Loucy (cell line): ENCODE results near the gene C1orf226.

Experiments
- H2AFZ ChIP-seq: fragments of 200-600 bp; sonication (generic); 2 replicates; pipeline ENCODE4 v1.6.0; 2016; ENCODE audit warnings: antibody characterized with exemption, mild to moderate bottlenecking, low read length, moderate library complexity
- H3F3A ChIP-seq: fragments of 200-600 bp; 2 replicates; pipeline ENCODE4 v1.6.0; 2016; ENCODE audit warnings: antibody characterized with exemption, low read depth, mild to moderate bottlenecking
- H3K27me3 ChIP-seq: fragments of 200-600 bp; sonication (generic); 2 replicates; pipeline ENCODE4 v1.6.1; 2014; ENCODE audit warnings: low read length, mild to moderate bottlenecking; ENCODE audit not compliant: insufficient read depth, poor library complexity, severe bottlenecking
- H3K36me3 ChIP-seq: fragments of 200-600 bp; sonication (generic); 2 replicates; pipeline ENCODE4 v1.6.1; 2016; ENCODE audit warnings: low read length; ENCODE audit not compliant: insufficient read depth
- H3K4me1 ChIP-seq: fragments of 200-600 bp; sonication (generic); 2 replicates; pipeline ENCODE4 v1.5.1; 2014; ENCODE audit warnings: low read length, mild to moderate bottlenecking; ENCODE audit not compliant: insufficient read depth, poor library complexity, severe bottlenecking
- H3K4me2 ChIP-seq: fragments of 200-600 bp; sonication (generic); 2 replicates; pipeline ENCODE4 v1.6.0; 2014; ENCODE audit warnings: antibody characterized with exemption, low read length, low read depth, mild to moderate bottlenecking; ENCODE audit not compliant: poor library complexity, severe bottlenecking
- H3K4me3 ChIP-seq: fragments of 200-600 bp; sonication (generic); 2 replicates; pipeline ENCODE4 v1.5.1; 2014; ENCODE audit warnings: low read length, mild to moderate bottlenecking, mixed read lengths; ENCODE audit not compliant: poor library complexity, severe bottlenecking
- H3K79me2 ChIP-seq: fragments of 200-600 bp; sonication (generic); 2 replicates; pipeline ENCODE4 v1.6.1; 2014; ENCODE audit warnings: low read length; ENCODE audit not compliant: insufficient read depth
- H3K9ac ChIP-seq: fragments of 200-600 bp; sonication (generic); 2 replicates; pipeline ENCODE4 v1.6.0; 2014; ENCODE audit warnings: mild to moderate bottlenecking, low read depth, low read length, moderate library complexity; ENCODE audit not compliant: poor library complexity, severe bottlenecking
- H3K9me2 ChIP-seq: fragments of 200-600 bp; sonication (generic); replicated peaks from 2 replicates; pipeline ENCODE4 v1.6.1; 2016; ENCODE audit warnings: low read depth, low read length, mixed read lengths
- H3K9me3 ChIP-seq: fragments of 200-600 bp; sonication (generic); 2 replicates; pipeline ENCODE4 v1.6.1; 2014; ENCODE audit warnings: mild to moderate bottlenecking, antibody characterized with exemption, low read length, low read depth; ENCODE audit not compliant: insufficient read depth
- H4K20me1 ChIP-seq: fragments of 200-600 bp; sonication (generic); 2 replicates; pipeline ENCODE4 v1.6.0; 2014; ENCODE audit warnings: antibody characterized with exemption, low read length, mild to moderate bottlenecking; ENCODE audit not compliant: insufficient read depth, poor library complexity, severe bottlenecking
- EZH2phosphoT487 ChIP-seq: fragments of 200-600 bp; IDR thresholded peaks from 2 replicates; pipeline ENCODE4 v1.6.1; 2018; ENCODE audit warnings: antibody characterized with exemption, mild to moderate bottlenecking, moderate library complexity, borderline replicate concordance
- TF ChIP-seq, protein P1 (sequence below): fragments of 200-600 bp; sonication (generic); conservative IDR thresholded peaks from 2 replicates; pipeline ENCODE4 v1.5.1; 2014; ENCODE audit warnings: mild to moderate bottlenecking, antibody characterized with exemption, low read length

Gene C1orf226

GRCh38 chr1:162388615-162389014, 7.1 kb downstream of the C1orf226 start:
- H3K9me2 ChIP-seq = no peaks in the 10 kb centered on the region
- no peaks in the 10 kb centered on the region for H4K20me1 ChIP-seq
- H3K4me1 ChIP-seq = no peaks in the 10 kb centered on the region
- no peaks in the 10 kb centered on the region for H3K9me3 ChIP-seq
- H3K4me3 ChIP-seq = no peak overlapping the region
- no peaks in the 10 kb centered on the region for H3K79me2 ChIP-seq
- no peak overlapping the region for H2AFZ ChIP-seq
- no peak for TF ChIP-seq EZH2phosphoT487
- TF ChIP-seq, protein P1, sequence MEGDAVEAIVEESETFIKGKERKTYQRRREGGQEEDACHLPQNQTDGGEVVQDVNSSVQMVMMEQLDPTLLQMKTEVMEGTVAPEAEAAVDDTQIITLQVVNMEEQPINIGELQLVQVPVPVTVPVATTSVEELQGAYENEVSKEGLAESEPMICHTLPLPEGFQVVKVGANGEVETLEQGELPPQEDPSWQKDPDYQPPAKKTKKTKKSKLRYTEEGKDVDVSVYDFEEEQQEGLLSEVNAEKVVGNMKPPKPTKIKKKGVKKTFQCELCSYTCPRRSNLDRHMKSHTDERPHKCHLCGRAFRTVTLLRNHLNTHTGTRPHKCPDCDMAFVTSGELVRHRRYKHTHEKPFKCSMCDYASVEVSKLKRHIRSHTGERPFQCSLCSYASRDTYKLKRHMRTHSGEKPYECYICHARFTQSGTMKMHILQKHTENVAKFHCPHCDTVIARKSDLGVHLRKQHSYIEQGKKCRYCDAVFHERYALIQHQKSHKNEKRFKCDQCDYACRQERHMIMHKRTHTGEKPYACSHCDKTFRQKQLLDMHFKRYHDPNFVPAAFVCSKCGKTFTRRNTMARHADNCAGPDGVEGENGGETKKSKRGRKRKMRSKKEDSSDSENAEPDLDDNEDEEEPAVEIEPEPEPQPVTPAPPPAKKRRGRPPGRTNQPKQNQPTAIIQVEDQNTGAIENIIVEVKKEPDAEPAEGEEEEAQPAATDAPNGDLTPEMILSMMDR = no peak
- H3K27me3 ChIP-seq = no peaks in the 10 kb centered on the region
- no peak overlapping the region for H3K9ac ChIP-seq
- H3K4me2 ChIP-seq = no peak overlapping the region
- H3F3A ChIP-seq = no peaks in the 10 kb centered on the region
- H3K36me3 ChIP-seq = no peaks in the 10 kb centered on the region

- Histone ChIP-seq H3K4me3 (no peak overlapping the region), H3K9me3 (no peaks in the 10 kb centered on the region), H3F3A (no peaks in the 10 kb centered on the region), H3K79me2 (no peaks in the 10 kb centered on the region), H4K20me1 (no peaks in the 10 kb centered on the region), H2AFZ (no peak overlapping the region), H3K9me2 (no peaks in the 10 kb centered on the region), H3K36me3 (no peaks in the 10 kb centered on the region), H3K4me2 (no peak overlapping the region), H3K9ac (no peak overlapping the region), H3K27me3 (no peaks in the 10 kb centered on the region), H3K4me1 (no peaks in the 10 kb centered on the region)
- TF ChIP-seq EZH2phosphoT487 = no peak
- TF ChIP-seq, protein P1 = no peak
These were observed 7.7 kb downstream of the C1orf226 start for GRCh38 chr1:162389021-162389818.

- Histone ChIP-seq H2AFZ (no peak overlapping the region), H3K4me3 (no peak overlapping the region), H3K9ac (no peak overlapping the region), H3K79me2 (no peaks in the 10 kb centered on the region), H3K36me3 (no peaks in the 10 kb centered on the region), H3K9me2 (no peaks in the 10 kb centered on the region), H3K9me3 (no peaks in the 10 kb centered on the region), H3K4me2 (no peak overlapping the region), H3K27me3 (no peaks in the 10 kb centered on the region), H4K20me1 (no peaks in the 10 kb centered on the region), H3F3A (no peaks in the 10 kb centered on the region), H3K4me1 (no peaks in the 10 kb centered on the region)
- no peak for TF ChIP-seq EZH2phosphoT487
- TF ChIP-seq, protein P1 = no peak
These were observed 8.4 kb downstream of the C1orf226 start for GRCh38 chr1:162389971-162390370.
